ENCODE data around the gene E2F6.

E2F6 gene, protein sequence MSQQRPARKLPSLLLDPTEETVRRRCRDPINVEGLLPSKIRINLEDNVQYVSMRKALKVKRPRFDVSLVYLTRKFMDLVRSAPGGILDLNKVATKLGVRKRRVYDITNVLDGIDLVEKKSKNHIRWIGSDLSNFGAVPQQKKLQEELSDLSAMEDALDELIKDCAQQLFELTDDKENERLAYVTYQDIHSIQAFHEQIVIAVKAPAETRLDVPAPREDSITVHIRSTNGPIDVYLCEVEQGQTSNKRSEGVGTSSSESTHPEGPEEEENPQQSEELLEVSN

DNA sequence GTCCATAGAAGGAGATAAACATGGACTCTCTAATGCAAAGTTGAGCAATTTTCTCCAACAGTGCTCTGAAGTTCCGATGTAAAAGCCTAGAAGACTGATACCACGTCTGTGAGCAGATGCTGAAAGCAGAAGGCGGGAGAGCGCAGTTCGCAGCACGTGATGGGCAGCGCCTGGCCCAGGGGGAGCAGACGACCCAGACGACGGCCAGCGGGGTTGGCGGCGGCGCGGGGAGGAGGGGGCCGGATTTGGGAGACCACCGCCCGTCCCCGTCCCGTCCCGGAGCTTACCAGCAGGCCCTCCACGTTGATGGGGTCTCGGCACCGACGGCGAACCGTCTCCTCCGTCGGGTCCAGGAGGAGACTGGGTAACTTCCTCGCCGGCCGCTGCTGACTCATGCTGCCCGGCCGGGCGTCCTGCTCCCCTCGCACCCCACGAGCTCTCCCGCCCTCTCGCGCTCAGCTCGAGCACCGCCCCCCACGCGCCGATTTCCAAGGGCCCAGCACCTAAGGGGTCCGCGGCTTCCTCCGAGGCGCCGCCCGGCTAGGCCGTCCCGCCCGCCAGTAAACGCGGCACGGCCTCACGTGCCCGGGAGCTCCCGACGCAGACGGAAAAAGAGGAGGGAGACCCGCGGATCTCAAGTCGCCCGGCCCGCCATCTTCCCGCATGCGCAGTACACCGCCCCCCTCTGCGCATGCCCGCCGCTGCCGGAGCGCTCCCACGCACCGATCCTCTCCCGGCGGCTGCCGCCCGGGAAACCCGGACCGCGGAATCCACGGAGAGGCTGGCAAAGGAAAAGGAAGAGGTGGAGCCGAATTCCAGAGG is at the start of gene E2F6:
Gene E2F6 (minus strand): TSS at position 677 of the 822 bp plus-strand sequence. CDS start 282 bp downstream, at position 395.
- peak; percentile 73 for DNase-seq

DNA sequence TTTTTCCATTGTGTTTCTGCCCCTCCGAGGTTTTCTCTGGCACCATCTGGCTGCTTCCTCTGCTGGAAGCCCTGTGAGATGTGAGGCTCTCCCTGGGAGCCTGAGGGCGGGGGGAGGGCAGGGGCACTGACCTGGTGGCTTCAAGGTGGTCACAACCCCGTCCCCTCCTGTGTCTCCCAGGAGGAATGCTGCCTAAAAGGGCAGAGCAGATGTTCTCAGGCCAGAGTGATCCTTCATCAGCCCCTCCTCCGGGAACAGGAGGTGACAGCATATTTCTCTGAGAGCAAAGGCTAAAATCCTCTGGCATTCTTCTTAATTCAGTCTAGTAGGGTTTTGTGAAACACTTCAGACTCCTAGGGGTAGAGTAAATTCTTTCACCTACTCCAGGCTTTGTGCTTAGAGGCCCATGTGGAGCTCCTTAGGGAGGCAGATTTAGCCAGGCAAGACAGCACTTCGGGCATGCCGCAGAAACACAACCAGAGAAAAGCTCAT is 49.6 kb upstream of the E2F6 start:
- no peak for DNase-seq

GRCh38 chr2:11514904-11515303 is 48.9 kb upstream of the E2F6 start:
- no peak for DNase-seq

DNA sequence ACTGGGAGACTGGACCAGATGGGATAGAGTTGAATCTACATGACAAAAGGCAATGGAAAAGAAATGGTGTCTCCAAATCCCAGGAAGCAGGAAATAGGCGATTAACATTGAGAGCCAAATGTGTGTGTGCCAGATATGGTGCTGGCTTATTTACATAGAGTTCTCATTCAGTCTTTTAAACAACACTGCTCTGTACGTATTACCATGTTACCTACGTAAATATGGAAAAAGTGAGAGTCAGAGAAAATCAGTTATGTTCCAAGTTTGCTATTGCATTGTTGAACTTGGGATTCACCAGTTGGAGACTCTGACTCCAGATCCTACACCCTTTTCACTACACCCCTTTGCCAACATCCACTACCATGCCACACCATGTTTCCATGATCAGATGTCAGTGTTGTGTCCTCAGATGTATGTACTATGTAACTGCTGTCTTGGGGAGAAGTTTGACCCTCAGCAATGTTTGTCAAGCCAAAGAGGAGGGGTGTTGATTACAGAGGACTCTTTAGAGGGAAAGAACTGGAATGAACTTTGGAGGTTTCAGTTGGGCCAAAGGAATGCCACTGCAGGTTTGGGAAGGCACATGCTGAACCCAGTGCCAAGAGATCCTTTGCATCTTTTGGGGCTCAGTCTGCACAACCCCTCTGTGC is 48.2 kb upstream of the E2F6 start:
- no peak for DNase-seq

GRCh38 chr2:11513319-11513718 is 47.4 kb upstream of the E2F6 start:
- no peak for DNase-seq

- DNase-seq: no peak
These were observed 46.5 kb upstream of the E2F6 start for GRCh38 chr2:11512431-11512830.

GRCh38 chr2:11509657-11510360 is 43.8 kb upstream of the E2F6 start:
- DNase-seq: no peak

DNA sequence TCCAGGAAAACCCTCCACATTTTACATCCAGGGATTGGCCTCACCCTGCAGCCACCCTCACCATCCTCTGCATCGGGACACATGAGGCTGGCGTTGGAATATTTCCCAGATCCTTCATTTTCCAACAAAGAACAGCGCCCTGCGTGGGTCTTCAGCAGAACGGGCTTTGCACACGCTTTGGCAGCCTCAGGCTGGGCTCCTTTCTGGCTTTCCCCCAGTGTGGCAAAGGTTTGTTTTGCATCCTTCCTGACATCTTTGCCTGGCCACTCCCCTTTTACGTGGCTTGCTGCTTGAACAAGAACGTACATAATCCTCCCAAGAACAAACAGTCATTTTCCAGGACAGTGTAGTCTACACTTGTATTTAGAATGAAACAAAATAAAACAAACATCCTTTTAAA is 42.3 kb upstream of the E2F6 start:
- DNase-seq: no peak

DNA sequence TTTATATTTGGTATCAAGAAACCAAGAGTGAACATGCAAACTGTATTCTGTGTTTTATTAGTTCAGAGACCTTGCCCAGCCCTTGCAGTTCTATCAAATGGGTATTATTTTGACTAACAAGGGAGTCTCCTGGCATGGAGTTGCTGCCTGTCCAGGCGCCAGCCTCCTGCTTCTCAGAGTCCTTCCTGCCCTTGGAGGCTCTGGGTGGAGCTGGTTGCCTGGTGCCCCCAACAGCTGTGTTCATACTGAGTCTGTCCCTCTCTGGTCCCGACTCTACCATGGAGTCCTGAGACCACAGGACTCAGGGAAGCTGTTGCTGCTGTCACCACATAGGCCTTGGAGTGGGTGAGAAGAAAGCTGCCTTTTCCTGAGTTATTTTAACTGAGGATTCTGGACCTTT is 41.6 kb upstream of the E2F6 start:
- no peak for DNase-seq

DNA sequence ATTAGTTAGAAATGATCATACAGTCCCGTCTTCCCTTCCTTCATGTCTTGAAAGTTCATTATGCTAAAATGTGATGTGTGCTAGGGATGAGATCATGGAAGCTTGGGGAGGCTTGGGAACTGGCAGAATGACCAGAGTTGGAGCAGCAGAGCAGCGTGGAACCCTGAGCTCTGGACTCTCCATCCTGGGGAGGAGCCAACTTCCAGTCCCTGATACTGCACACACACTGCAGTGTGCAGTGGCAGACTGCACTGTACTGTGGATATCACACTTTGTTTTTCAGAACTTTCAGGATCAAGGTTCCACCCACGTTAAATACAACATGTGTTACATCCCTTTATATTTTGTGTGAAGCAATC is 40.6 kb upstream of the E2F6 start:
- no peak for DNase-seq

- no peak for DNase-seq
These were observed 40.0 kb upstream of the E2F6 start for GRCh38 chr2:11505652-11506610.

DNA sequence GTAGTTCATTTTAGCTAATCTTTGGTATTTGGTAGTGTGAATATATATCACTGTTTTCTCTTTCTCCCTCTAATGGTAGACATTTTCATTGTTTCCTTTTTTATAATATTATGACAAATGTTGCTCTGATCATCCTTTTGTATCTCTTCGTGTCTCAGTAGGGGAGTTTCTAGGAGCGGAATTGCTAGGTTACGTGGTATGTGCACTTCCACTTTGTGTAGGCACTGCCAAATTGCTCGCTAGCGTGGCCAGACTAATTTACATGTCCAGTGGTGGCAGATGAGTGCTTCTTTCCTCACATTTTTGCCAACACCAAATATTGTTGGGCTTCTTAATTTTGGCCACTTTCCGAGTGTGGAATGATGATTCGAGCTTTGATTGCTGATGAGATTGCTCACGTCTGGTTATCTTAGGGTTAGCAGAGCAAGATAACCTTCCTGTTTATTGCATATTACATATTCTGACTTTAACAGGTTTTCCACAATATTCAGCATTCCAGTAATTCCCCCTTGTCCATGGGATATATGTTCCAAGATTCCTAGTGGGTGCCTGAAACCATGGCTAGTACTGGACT is 37.5 kb upstream of the E2F6 start:
- DNase-seq: no peak

DNA sequence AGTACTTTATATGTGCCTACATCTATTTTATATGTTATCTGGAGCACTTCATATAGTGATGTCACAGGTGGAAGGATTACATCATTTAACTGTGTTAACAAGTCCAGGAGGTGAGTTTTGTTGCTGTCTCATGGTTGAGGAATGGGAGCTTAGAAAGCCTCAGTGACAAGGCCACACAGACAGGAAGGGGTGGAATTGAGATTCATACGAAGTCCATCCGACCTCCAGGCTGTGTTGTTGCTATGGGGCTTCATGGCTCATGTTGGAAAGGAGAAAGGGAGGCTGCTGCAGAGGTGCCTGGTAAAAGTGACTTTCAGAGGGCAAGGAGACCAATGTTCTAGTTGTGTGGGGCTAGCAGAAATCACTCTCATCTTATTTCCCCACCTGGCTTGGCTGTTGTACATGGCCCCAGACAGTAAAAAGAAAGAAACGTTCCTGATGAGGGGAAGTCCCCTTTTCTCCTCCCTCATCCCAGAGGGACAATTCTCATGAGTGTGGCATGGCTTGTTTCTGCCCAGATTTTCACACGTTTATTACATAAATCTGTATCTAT is 36.9 kb upstream of the E2F6 start:
- no peak for DNase-seq

DNA sequence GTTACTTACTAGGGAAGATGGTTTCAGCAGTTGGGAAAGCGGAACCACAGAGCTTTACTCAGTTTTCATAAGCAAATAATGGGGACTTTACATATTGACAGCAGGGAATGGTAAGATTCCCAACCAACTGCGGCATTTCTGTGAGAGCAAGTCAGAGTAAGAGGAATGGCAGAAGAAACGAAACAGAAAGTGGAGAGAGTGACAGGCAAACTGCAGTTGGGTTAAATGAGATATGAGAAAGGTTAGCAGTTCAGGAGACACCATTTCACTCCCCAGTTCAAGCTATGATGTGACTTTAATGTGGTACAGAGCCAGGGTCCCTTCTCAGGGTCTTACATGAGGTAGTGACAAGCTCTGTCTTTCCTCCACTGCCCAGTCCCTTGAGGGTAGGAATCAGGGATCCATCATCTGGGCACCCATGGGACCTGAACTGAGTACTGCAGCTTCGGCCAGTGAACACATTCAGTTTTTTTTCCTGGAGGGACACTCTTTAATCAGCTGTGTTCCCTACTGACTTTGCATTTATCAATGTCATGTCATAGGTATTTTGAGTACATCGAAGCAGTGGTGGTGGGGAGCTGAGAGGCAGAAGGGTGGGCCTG is 34.8 kb upstream of the E2F6 start:
- no peak for DNase-seq

DNA sequence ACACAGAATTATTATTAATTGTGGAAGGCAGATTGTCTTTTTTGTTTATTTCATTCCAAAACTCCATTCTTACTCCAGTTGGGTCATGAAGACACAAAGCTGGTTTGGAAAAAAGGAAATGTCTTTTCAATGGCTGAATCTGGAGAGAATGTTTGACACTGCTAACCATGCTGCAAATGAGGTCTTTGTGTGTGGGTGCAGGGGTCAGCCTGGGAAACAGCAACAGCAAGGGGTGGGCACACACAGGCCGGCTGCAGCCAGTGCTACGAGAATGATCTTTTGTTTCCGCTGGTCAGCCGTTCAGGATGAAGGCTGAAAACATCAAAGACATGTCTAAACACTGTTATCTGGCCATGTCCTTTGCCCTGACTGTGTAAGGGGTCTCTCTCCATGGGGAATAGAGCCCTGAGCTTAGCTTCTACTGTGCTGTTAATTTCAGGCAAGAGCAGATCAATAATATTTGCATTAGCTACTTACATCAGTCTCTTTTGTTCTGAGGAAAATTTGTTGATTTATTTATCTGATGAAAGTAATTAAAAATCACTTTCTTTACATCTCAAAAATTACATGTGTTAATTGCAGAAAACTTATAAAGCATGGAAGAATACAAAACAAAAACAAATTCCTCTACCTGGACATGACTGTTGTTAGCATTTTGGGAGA is 33.3 kb upstream of the E2F6 start:
- DNase-seq: no peak

GRCh38 chr2:11498543-11499034 is 32.6 kb upstream of the E2F6 start:
- DNase-seq: no peak

GRCh38 chr2:11495844-11496681 is 30.1 kb upstream of the E2F6 start:
- no peak for DNase-seq

DNA sequence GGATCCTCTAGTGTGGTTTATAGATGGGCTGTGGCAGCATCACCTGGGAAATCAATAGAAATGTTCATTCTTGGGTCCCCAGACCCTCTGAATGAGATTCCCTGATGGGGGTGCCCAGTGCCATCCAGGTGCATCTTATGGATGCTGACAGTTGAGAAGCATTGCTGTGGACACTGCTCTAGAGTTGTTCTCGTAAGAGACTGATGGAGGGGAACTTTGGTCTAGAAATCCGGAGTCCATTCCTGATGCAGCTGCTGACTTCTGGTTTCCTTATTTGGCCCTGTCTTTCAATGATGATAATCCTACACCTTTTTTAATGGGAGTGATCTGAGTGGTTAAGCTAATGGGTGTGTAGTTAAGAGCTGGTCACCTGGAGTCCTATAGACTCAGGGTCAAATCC is 28.3 kb upstream of the E2F6 start:
- no peak for DNase-seq

- no peak for DNase-seq
These were observed 27.3 kb upstream of the E2F6 start for GRCh38 chr2:11493282-11493681.

Measured in amniotic stem cell (primary cell).